Ovary (tissue), 9 donors: ENCODE results near the gene PDF. TPM values are rescaled to one million over a fixed set of nuclear protein-coding genes. Genes with fewer than 3 reads are reported as not detected.
"Not testable (repeated sequence)": the region's sequence is repeated elsewhere in the genome, so short reads cannot be mapped to it uniquely, and the experiment has no call there.

ENCODE experiments used
- DNase-seq, 5 donors: peaks; one replicate each; pipeline ENCODE4 v3.0.0-alpha.2; 2019 to 2020
- H3K27ac ChIP-seq, 2 donors: fragments of 200-600 bp; one replicate each; pipeline versions ENCODE4 v1.5.1 to v1.8.0; 2019 to 2022
- H3K27me3 ChIP-seq: fragments of 200-600 bp; one replicate; pipeline ENCODE4 v1.8.0; 2022
- H3K36me3 ChIP-seq: fragments of 200-600 bp; sonication (generic); one replicate; pipeline ENCODE4 v1.5.1; 2019
- H3K4me1 ChIP-seq: one replicate; pipeline ENCODE4 v1.8.1; 2013; ENCODE audit warnings: mild to moderate bottlenecking, moderate library complexity; ENCODE audit not compliant: insufficient read depth
- H3K4me3 ChIP-seq: fragments of 200-600 bp; sonication (generic); one replicate; pipeline ENCODE4 v1.5.1; 2017
- H3K9me3 ChIP-seq, 2 donors: fragments of 200-600 bp in 1 of 2; sonication (generic) in 1 of 2; one replicate each; pipeline versions ENCODE4 v1.5.1 to v1.8.1; 2013 to 2019; ENCODE audit warnings: mild to moderate bottlenecking in 1 of 2, moderate library complexity in 1 of 2
- CTCF ChIP-seq, 3 donors: fragments of 450-650 bp in 2 of 3; fragments of 200-600 bp in 1 of 3; IDR thresholded peaks; one replicate each; pipeline versions ENCODE4 v1.5.1 to v1.8.0; 2016 to 2022; ENCODE audit warnings: antibody characterized with exemption in 3 of 3, mild to moderate bottlenecking in 1 of 3
- EP300 ChIP-seq: sonication (generic); formaldehyde crosslinking; IDR thresholded peaks from one replicate; pipeline ENCODE4 v1.6.1; 2017; ENCODE audit warnings: antibody characterized with exemption
- POLR2A ChIP-seq: fragments of 450-650 bp; IDR thresholded peaks from one replicate; pipeline ENCODE4 v1.6.1; 2017; ENCODE audit warnings: antibody characterized with exemption, mild to moderate bottlenecking, moderate library complexity
- WGBS, 3 donors: extraction: QIAGEN DNeasy Blood & Tissue Kit in 1 of 3; methylation state at CpG; one replicate each; pipeline versions ENCODE4 v1.1.5 to v1.1.7; 2013 to 2017; 5-methylcytosine and 5-hydroxymethylcytosine counted together
- intact Hi-C, 4 donors: fragments of 100-400 bp; cut with DNase I; formaldehyde crosslinking; loops; one replicate each; pipeline versions ENCODE4 v1.11.0 to v1.15.1; 2022 to 2023
- polyA plus RNA-seq, 2 donors: library from polyadenylated mRNA; stranded (reverse); fragments of 200-250 nt in 1 of 2; fragments of 350-450 nt in 1 of 2; fragmentation: Illumina TruSeq in 1 of 2; extraction: RNeasy Lipid Tissue Mini Kit (QIAGEN cat#74804) in 1 of 2; gene quantifications; one replicate each; pipeline ENCODE4 v1.2.3, GENCODE V29; 2013 to 2014
- total RNA-seq, 7 donors: library from RNA; depleted of rRNA in 2 of 7; stranded (reverse); fragments of >200 nt in 2 of 7; fragmentation: NEBNext Ultra II Directional in 3 of 7; extraction: Animal tissue kit (Norgen Biotek cat#: 25700) in 3 of 7; gene quantifications; one replicate each; pipeline versions ENCODE4 v1.1.0 to v1.2.4, GENCODE V29; 2016 to 2023
- donor health status: DM: no; HTN: no; CAD: no; lungs with moderate emphysema.
- donor health status: DM: no; HTN: no; CAD: no.
- donor health status: Bipolar disorder and iron deficiency.
- donor health status: DM: yes; HTN: yes; CAD: no.
- donor health status: DM: no; HTN: no; CAD: no.
- donor health status: DM: yes; HTN: yes; CAD: no.

The PDF gene
- total and polyA plus RNA-seq, 9 donors = 2.4 to 14.3 (median 10.4) TPM; not detected in 1

GRCh38 chr16:69363281-69363717 is 32.9 kb upstream of the PDF start:
- no peak overlapping the region for H3K4me3 ChIP-seq
- intact Hi-C loops = no loop called here
- H3K27ac ChIP-seq = no peak overlapping the region
- no peaks in the 10 kb centered on the region for H3K27me3 ChIP-seq
- no peaks in the 10 kb centered on the region for H3K36me3 ChIP-seq
- TF ChIP-seq POLR2A = no peak
- no peak for TF ChIP-seq CTCF (IDR thresholded peaks at IDR 0.05)
- TF ChIP-seq EP300 = no peak
- H3K9me3 ChIP-seq = no peaks in the 10 kb centered on the region
- no peak for DNase-seq
- no peaks in the 10 kb centered on the region for H3K4me1 ChIP-seq
- WGBS, 3 donors = 86 to 93% (median 90%) methylated on average over 5 of the region's 5 CpGs

GRCh38 chr16:69360070-69360469 is 29.7 kb upstream of the PDF start:
- H3K27me3 ChIP-seq, DNase-seq, intact Hi-C loops, H3K9me3 ChIP-seq, H3K27ac ChIP-seq, H3K4me1 ChIP-seq, H3K36me3 ChIP-seq, H3K4me3 ChIP-seq: not testable (repeated sequence)
- 96 to 97% (median 97%) methylated on average over 9 of the region's 9 CpGs for WGBS, 3 donors

GRCh38 chr16:69351309-69352027 is 21.1 kb upstream of the PDF start, which contains the start of gene TMED6:
Gene TMED6 (minus strand): TSS chr16:69351786. CDS start chr16:69351753, 33 bp downstream.
- 83 to 88% (median 86%) methylated on average over 12 of the region's 12 CpGs for WGBS, 3 donors
- no peak within 1 kb of the TSS for H3K4me3 ChIP-seq
- H3K27ac ChIP-seq = no peak within 1 kb of the TSS
- H3K4me1 ChIP-seq = no peaks in the 10 kb centered on the region
- no peaks in the 10 kb centered on the region for H3K36me3 ChIP-seq
- no peaks in the 10 kb centered on the region for H3K9me3 ChIP-seq
- no peak for DNase-seq
- no peaks in the 10 kb centered on the region for H3K27me3 ChIP-seq
- intact Hi-C loops = no loop called here
- TF ChIP-seq CTCF (IDR thresholded peaks at IDR 0.05) (no peak), EP300 (no peak), POLR2A (no peak)

GRCh38 chr16:69350536-69351133 is 20.2 kb upstream of the PDF start:
- Histone ChIP-seq H3K27me3 (no peaks in the 10 kb centered on the region), H3K4me3 (no peak overlapping the region), H3K4me1 (no peaks in the 10 kb centered on the region), H3K27ac (no peak overlapping the region), H3K9me3 (no peaks in the 10 kb centered on the region), H3K36me3 (no peaks in the 10 kb centered on the region)
- no peak for DNase-seq
- WGBS, 3 donors = 60 to 70% (median 62%) methylated on average over 6 of the region's 6 CpGs
- intact Hi-C loops = no loop called here
- TF ChIP-seq CTCF (IDR thresholded peaks at IDR 0.05) (no peak), EP300 (no peak), POLR2A (no peak)

GRCh38 chr16:69349536-69349935 is 19.1 kb upstream of the PDF start:
- H3K36me3 ChIP-seq = no peaks in the 10 kb centered on the region
- DNase-seq = no peak
- 80 to 90% (median 86%) methylated on average over 10 of the region's 10 CpGs for WGBS, 3 donors
- no peak overlapping the region for H3K27ac ChIP-seq
- intact Hi-C loops = no loop called here
- TF ChIP-seq POLR2A (no peak), EP300 (no peak), CTCF (IDR thresholded peaks at IDR 0.05) (no peak)
- no peaks in the 10 kb centered on the region for H3K27me3 ChIP-seq
- H3K9me3 ChIP-seq = no peaks in the 10 kb centered on the region
- no peak overlapping the region for H3K4me3 ChIP-seq
- H3K4me1 ChIP-seq = no peaks in the 10 kb centered on the region
